Globus pallidus (tissue), 1 donor: ENCODE measurements around the gene LSM12.
"Not testable (repeated sequence)": the region's sequence is repeated elsewhere in the genome, so short reads cannot be mapped to it uniquely, and the experiment has no call there.

ENCODE experiments used
- DNase-seq: peaks from one replicate; pipeline ENCODE4 v3.0.0-alpha.2; 2015; ENCODE audit warnings: low spot score

Gene LSM12

DNA sequence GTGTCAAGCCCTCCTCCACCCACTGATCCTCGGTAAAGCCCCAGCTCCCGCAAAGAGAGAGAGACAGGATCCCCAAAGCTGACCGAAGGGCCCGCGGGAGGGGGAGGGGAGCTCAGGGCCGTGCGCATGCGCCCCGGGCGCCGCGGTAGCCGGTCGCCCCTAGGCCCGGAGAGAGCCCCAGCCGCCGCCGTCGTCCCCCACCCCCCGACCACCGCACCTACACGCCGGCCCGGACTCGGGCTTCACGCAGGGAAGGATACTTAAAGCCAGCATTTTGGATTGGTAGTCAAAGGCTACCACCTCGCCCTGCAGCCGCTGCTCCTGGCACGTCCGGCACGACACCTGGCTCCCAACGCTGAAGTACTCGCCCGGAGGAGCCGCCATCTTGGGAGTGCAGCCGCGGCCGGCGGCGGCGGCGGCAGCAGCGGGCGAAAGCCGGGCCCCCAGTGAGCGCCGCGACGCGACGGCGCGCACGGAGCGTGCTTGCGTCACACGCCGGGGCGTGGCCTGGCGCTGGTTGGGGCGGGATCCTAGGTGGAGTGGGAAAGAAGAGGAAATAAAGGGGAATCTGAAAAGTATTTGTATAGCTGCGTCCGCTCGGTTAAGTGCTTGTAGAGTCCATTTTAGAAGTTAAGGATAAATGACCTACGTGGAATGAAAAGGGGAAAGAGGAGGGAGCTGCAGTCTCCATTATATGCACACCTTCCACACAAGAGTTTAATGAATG is at the start of gene LSM12:
TSS of gene LSM12 (minus strand) at position 468 of the 727 bp plus-strand sequence. CDS start at position 384, 84 bp downstream.
- peak; percentile 84 for DNase-seq

DNA sequence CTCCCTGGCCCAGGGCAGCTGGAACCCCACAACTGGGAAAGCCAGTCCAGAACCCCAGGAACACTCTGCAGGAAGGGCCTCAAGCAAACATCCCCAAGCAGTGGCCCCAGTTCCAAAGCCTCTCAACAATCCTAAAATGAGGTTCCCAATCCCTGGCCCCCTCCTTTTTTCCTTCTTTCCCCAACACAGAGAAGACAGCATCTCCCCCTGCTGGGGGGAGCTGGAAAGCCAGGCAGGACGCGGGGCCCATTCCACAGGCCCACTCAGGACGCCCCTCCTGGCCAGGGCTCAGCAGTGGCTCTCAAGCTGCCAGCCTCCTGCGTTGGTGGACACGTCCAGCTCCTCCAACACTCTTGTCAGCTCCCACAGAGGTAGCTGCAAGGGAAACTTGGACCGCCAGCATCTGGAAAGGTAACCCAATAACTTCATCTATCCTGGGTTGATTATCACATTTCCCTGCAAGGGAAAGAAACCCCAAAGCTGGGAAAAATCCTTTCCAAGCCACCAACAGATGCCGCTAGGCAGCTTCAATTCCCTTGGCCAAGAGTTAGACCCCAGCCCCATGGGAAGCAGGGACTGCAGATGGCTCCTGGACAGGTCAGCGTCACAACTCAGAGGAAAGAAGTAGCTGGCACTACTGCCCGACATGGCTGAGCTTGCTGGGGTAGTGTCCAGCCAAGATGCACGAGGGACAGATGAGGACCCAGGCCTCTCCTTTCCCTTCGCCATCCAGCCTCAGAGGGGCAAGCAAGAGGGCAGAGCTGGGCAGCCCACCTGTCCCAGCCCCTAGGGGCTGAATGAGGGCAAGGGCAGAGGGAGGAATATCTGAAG is 49.3 kb upstream of the LSM12 start:
- DNase-seq, result no peak

DNA sequence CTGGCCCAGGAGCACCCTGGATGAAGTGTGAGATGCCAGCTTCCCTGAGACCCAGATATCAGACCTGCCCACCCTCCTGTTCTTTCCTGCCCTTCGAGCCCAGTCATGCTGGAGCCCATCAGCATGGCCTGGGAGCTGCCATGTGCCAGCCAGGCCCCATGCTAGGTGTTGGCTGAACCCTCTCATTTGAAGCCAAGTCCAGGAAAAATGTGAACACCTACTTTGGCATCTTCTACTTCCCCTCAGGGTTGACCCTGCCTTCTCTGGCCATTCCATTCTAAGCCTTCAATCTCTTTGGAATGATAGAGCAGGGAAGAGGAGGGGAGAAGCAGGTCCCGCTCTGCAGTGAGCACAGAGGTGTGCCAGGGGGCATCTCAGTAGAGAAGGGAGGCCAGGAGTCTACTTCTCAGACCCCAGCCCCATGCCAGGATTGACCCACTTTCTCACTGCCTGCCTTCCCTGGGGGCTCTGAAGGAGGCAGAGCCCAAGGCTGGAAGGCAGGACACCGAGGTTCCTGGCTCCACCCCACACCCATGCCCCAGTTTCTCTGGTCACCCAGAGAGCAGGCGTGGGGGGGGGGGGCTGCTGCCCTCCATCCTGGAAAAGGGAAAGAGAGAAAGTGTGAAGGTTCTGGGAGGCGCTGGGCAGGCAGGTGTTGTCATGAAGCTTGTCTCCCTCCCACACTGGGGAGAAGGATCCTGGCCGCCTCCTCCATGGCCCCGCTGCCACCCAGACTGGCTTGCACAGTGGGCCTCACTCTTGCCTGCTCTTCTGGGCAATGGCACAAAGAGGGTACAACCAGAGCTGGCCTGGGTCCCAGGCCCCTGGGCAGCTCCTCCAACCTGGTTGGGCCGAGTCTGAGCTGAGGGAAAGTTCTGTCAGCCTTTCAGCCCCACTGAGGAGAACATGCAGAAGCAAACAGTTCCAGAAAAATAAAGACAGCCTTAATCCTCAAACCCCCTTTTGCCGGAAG is 47.7 kb upstream of the LSM12 start:
- no peak for DNase-seq

DNA sequence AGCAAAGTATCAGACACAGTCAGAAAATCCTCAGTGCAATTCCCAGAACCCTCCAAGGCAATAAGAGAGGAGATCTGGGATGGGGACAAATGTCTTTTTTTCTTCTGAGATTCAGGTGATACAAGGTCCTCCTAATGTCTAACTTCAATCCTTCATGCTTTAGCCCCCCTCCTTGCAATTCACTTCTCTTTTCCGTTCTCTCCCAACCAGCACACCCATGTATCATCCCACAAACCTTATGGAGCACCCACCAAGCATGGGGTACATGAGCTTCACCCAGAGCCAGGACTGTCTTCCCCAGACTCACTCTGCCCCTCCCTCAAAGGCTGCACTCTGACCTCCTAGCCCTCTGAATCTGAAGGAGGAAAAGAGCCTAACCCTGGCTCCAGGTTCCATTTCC is 46.9 kb upstream of the LSM12 start:
- DNase-seq, result no peak

DNA sequence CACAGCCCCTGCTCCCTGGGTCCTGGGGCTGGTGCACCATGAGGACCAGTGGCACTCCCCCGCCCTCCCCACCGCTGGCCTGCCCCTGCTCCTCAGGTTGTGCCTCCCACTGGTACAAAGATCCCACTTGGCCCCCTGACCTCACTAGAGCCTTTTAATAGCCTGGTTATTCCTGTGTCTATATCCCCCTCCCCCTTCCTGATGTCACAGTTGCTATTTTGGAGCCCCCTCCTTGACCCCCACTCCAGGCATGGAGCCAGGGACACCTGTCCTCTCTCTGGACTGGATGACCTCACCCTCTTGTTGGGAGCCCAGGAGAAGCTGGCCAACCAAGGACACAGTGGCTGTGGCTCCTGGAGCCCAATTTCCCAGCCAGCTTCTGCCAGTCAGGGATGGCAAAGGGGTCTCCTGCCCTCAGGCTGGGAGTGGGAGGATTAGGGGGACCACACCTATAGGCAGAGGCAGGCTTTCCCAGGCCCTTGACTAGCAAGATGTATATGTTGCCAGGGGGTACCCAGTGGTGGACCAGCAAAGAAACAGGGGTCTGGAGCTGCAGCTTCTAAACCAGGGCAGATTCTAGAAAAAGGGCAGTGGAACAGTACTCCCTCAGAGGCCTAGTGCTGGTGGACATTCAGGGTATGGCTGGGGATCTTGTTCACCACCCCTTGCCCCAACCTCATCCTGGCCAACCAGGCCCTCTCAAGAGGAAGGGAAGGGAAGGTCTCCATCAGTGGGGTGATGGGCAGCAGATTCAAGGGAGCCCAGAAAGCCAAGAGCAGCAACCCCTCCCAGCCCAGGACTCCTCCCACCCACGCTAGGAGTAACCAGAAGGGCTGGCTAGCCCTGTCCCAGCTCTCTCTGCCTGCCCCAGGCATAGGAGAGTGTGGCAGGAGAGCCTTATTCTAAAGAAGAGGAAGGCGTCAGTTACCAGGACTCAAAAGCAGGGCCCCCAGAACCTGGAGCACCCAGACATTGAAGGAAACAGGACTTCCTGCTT is 46.1 kb upstream of the LSM12 start:
- no peak for DNase-seq

DNA sequence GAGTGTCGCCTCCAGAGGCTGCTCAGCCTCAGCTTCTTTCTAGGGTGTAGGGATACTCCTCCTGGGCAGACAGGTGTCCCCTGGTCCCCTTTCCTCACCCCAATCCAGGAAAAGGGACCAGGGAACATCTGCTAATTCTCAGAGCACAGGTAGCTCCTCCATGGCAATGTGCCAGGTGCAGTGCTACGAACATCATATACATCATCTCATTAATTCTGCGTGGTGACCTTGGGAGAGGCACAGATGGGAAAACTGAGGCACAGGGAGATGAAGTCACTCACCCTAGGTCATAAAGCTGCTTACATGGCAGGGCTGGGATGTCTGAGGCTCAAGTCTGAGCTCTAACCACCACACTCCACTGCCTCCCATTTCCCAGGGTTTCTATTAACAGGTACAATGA is 45.3 kb upstream of the LSM12 start:
- no peak for DNase-seq

DNA sequence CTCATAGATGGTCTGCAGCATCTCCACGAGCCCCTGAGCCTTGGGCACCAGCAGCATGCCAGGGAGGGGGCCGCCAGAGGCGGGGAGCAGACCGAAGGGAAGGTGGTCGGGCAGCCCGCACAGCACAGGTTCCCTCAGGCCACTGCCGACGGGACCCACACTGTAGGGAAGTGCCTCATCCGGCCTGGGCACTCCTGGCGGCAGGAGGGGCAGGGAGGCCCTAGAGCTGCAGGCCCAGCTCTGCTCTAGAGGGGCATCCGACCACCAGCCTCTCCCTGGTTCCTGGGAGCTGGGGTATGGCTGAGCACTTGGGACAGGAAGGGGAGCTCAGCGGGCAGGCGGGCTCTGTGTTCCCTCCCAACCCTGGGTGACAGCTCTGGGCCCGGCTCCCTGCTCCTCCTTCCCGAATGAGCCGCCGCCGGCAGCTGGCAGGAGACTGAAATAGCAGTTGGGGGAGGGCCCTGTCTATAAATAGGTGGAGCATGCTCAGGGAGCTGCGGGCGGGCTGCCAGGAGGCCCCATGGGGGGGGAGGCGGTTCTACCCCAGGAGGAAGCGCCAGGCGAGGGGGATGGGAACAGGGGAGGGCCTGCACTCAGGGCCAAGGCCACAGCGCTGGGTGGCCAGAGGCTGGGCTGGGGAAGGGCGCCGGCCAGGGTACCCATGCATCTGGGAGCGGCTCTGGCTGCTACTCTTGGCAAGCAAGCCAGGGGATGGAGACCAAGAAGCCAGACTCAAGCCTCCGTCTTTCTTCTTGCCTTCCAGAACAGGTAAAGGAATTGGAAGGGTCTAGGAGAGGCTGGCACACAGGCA is 44.6 kb upstream of the LSM12 start:
- peak; percentile 97 for DNase-seq

DNA sequence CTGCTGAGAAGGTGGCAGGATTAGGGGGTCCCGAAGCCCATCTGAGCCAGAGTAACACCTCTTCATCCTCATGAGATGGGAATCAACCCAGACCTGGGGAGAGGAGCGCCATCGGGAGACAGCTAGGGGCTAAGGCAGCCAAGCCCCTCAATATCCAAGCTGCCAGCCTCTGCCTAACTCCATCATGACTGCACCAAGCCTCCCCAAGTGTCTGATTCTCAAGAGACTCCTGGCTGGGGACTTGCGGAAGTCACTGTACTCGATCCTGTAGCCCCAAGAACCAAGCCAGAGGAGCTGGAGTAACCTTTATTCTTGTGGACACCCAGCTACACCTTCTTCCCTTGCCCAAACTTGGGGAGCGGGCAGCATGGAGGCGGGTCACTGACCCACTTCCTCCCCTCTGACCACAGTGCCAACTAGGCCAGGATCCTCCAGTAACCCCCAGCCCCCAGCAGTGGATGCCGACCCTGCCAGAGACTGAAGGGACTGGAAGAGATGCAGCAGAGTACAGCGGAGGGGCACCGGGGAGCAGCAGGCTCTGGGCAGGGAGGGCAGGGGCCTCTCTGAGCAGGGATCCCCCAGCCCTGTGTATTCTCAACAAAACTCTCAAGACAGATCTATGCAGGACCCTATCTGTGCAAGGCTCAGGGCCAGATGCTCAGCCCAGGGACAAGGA is 43.7 kb upstream of the LSM12 start:
- DNase-seq, result no peak

DNA sequence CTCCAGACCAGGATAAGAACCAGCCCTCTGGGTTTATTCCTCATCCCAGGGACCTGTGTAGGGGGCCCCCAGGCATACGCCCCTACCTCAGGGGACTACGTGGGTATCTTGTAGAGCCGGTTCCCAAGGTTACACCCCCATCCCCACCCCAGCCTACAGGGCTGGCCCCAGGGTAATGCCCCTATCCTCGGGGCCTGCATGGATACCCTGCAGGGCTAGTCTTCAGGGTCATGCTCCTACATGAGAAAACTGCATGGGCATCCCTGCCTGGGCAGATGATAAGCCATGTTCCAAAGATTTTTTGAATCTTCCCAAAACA is 42.8 kb upstream of the LSM12 start:
- DNase-seq, result no peak

DNA sequence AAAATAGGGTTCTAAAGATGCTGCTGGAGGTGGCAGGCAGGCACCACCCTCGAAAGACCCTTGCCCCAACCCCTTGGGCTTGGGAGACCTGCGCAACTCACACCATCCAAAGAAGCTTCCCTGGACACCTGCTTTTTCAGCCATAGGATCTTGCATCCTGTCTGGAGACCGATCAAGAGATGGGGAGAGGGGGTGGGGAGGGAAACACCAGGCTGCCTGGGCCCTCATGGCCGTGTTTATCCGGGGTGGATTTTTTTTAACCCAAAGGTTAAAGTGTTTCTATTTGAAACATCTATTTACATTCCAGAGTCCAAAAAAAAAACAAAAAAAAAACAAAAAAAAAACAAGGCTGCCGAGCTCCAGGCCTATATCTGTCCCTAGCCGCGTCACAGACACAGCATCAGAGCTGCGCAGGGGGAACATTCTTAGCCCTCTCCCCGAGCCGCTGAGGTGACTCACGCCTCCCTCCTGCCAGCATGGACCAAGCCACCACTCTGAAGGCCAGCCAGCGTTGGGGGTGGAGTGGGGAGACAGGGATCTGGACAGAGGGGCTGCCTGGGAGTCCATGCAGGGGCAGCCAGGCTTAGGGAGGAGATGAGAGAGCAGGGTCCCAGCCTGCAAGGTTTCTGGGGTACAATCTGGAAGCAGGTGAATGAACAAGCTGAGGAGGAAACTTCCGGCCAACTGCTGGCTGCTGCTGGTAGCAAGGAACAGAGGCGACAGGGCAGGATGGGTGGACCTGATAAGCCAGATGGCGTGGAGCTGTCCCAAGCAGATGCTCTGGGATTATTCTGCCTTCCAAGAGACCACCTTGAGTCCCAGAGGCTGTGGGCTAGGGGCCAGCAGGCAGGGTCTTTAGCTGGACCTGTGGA is 42.2 kb upstream of the LSM12 start:
- no peak for DNase-seq

DNA sequence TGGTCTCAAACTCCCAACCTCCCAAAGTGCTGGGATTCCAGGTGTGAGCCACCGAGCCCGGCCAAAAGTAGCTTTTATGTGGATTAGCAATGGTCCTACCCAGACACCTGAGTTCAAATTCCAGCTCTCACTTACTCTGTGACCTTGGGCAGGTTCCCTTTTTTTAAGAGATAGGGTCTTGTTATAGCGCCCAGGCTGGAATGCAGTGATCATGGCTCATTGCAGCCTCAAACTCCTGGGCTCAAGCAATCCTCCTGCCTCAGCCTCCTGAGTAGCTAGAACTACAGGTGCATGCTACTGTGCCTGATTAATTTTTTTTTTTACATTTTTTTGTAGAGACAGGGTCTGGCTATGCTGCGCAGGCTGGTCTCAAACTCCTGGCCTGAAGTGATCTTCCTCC is 40.3 kb upstream of the LSM12 start:
- no peak for DNase-seq

DNA sequence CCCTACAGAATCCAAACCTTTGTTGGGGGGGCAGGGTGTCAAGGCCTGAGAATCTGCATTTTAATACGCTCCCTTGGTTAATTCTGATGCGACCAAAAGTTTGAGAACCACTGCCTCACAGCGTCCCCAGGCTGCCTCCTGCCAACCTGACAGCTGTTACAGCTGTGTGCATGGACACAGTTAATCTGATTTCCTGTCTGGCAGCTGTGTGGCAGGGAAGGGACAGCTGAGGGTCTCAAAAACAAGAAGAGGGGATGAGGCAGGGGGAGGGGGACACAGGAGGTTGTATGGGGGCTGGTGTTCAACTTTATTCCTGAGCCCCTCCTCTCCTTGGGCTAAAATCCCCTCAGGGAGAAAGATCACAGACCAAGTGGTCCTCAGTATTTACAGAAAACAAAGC is 39.5 kb upstream of the LSM12 start:
- no peak for DNase-seq

DNA sequence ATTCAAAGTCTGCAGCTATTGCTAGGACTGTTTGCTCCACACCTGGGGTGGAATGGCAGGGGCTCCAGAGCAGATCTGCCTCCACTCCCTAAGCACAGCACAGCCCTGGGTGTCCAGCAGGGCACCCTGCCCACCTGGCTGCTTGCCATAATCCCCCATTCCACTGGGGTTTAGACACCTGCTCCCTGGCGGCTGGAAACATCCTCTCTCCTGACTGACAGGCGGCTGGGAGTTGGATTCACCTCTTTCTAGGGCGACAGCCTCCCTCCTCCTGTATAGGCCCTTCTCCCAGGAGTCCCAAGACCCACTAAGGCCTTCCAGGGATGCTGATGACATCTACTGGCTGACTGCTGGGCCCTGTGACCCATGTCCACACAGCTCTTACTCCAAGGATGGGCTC is 39.0 kb upstream of the LSM12 start:
- no peak for DNase-seq

DNA sequence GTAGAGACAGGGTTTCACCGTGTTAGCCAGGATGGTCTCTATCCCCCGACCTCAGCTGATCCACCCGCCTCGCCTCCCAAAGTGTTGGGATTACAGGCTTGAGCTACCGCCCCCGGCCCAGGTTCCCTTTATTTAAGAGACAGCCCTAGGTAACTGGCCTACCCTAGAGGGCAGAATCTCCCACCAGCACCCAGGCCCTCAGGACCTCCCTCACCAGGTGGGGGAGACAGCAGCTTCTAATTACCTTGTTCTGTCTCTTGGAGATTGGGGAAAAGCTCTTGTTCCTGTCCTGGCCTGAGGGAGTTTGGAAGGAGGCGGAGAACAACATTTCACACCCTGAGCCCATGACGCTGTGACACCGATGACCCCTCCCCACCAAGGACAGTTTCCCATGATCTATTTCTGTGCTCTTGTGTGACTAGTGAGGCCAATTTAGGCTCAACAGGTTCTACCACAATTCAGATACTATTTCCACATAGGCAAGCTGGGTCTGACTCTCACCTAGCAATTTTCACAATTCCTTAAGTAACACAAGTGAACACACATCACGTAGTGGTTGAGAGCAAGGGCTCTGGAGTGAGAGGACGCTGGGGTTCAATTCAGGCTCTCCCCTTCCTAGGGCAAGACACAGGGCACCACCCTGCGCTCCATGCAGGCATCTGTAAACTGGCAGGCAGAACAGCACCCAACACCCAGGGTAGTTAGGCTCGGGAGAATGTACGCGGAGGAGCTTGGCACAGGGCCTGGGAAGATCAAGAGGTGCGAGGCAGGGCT is 36.6 kb upstream of the LSM12 start:
- no peak for DNase-seq

DNA sequence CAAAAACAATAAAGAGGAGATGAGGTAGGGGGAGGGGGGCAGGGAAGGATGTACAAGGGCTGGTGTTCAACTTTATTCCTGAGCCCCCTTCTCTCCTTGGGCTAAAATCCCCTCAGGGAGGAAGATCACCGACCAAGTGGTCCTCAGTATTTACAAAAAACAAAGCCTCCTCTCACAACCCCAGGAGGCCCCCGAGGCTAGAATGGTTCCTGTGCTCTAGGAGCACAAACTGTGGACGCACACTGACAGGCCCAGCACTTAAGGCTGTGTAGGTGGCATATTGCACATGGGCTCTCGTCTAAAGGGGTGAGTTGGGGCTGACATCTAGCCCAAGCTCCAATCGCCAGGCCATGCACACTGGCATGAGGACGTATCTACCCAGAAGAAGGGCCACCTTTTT is 35.4 kb upstream of the LSM12 start:
- not testable (repeated sequence) for DNase-seq

DNA sequence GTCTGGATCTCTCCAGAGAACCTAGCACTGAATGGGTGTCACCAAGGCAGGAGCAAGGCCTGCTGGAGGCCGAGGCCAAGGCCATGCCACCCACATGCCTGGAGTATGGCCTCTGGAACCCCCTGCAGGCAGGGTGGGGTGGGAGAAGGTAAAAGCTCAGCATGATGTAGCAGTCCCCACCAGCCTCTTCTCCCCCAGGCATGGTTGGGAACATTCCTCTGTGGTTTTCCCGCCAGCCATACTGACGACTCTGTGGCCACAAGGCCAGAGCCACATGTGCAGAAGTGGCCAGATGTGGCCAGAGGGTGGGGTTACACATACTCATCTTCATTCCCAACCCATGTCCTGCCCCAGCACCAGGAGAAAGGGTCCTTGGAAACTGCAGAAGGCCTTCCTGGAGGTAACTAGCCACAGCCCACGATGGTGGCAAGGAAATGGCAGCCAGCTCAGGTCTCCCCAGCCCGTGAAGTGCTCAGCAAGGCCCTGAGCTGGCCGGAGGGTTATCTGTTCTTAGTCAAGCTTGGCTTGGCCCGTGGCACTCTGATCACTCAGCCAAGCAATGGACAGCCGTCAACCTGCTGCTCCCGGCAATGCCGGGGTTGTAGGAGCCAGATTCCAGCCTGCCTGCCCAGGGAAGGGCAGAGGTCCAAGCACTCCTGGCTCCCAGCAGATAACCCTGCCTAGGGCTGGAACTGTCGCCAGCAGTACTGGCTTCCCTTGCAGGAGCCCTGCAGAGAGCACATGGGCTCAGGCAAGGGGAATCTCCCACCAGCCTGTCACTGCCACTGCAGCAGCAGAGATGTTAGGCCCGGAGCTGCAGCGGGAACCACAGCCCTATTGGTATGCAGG is 30.9 kb upstream of the LSM12 start:
- DNase-seq, result no peak
